A549 (cell line): ENCODE measurements around the gene ICE2. TPM values are rescaled to one million over a fixed set of nuclear protein-coding genes. Genes with fewer than 3 reads are reported as not detected.

ENCODE experiments used
- ATAC-seq, 2 experiments: fragments of 200-7000 bp in 1 of 2; fragments of >200 bp in 1 of 2; cut with Nextera tagmentation in 1 of 2; cut with Tn5 transposase in 1 of 2; 3 replicates each; pipeline versions ENCODE4 v1.8.0 to v1.9.1; 2018 to 2020; ENCODE audit warnings: mild to moderate bottlenecking in 1 of 2, moderate library complexity in 1 of 2
- CTCF ChIA-PET: fragments of 300-600 bp; sonication (Branson Sonifier 250); formaldehyde crosslinking; extraction: SDS; loops from one replicate; lab custom pipeline; 2021; ENCODE audit warnings: antibody characterized with exemption, inconsistent platforms; lab: Yijun Ruan, JAX
- POLR2A ChIA-PET: fragments of 350-600 bp; formaldehyde crosslinking; extraction: SDS; loops from one replicate; lab custom pipeline; 2021; ENCODE audit warnings: antibody characterized with exemption, inconsistent platforms; lab: Yijun Ruan, JAX
- DNase-seq, 2 experiments: peaks; one replicate each; pipeline versions ENCODE4 v3.0.0 to v3.0.0-alpha.2; 2011 to 2016; ENCODE audit warnings: low read depth in 1 of 2, low spot score in 1 of 2
- FAIRE-seq: peaks from 2 replicates; lab custom pipeline; 2011; peaks lifted over from hg19 to GRCh38; lab: Jason Lieb, UNC
- H3K27ac ChIP-seq, 2 experiments: fragments of >200 bp; sonication (Bioruptor Twin); formaldehyde crosslinking; 3 replicates each; pipeline ENCODE4 v1.5.1; 2016 to 2017
- H3K4me1 ChIP-seq: fragments of >200 bp; sonication (Bioruptor Twin); formaldehyde crosslinking; 3 replicates; pipeline ENCODE4 v1.6.1; 2016
- H3K4me2 ChIP-seq: fragments of >200 bp; sonication (Bioruptor Twin); formaldehyde crosslinking; 3 replicates; pipeline ENCODE4 v1.6.1; 2016
- H3K4me3 ChIP-seq: fragments of >200 bp; sonication (Bioruptor Twin); formaldehyde crosslinking; 3 replicates; pipeline ENCODE4 v1.5.1; 2016
- H3K9me3 ChIP-seq: fragments of >200 bp; sonication (Bioruptor Twin); formaldehyde crosslinking; 3 replicates; pipeline ENCODE4 v1.6.1; 2016
- ATOH8 ChIP-seq: fragments of 250-450 bp; sonication (Bioruptor Pico); IDR thresholded peaks from 2 replicates; pipeline ENCODE4 v1.5.0; 2020; ENCODE audit warnings: low read depth, mild to moderate bottlenecking, moderate library complexity
- BCL3 ChIP-seq: fragments of >200 bp; sonication (Bioruptor Twin); formaldehyde crosslinking; IDR thresholded peaks from 3 replicates; pipeline ENCODE4 v1.6.1; 2016
- E2F6 ChIP-seq: IDR thresholded peaks from 2 replicates; pipeline ENCODE4 v1.6.1; 2012; ENCODE audit warnings: low read depth, borderline replicate concordance
- EHMT2 ChIP-seq: fragments of 200-600 bp; sonication (generic); IDR thresholded peaks from 2 replicates; pipeline ENCODE4 v1.6.1; 2016; ENCODE audit warnings: antibody characterized with exemption, low read depth, mild to moderate bottlenecking, moderate library complexity
- ELK1 ChIP-seq: fragments of 150-350 bp; IDR thresholded peaks from 2 replicates; pipeline ENCODE4 v1.6.1; 2014; ENCODE audit warnings: low read depth, mild to moderate bottlenecking, low read length
- FOSB ChIP-seq: fragments of 250-450 bp; sonication (Bioruptor Pico); IDR thresholded peaks from 2 replicates; pipeline ENCODE4 v1.5.0; 2020; ENCODE audit warnings: mild to moderate bottlenecking, moderate library complexity
- FOSL2 ChIP-seq, 2 experiments: fragments of 450-650 bp in 1 of 2; fragments of >200 bp in 1 of 2; sonication (Bioruptor Twin) in 1 of 2; formaldehyde crosslinking; IDR thresholded peaks; 2 replicates each; pipeline versions ENCODE4 v1.5.0 to v1.6.1; 2016 to 2020; ENCODE audit warnings: mild to moderate bottlenecking in 1 of 2, moderate library complexity in 1 of 2
- FOXS1 ChIP-seq: fragments of 250-450 bp; sonication (Bioruptor Pico); IDR thresholded peaks from 2 replicates; pipeline ENCODE4 v1.5.0; 2020; ENCODE audit warnings: mild to moderate bottlenecking, moderate library complexity
- GATA3 ChIP-seq: IDR thresholded peaks from 2 replicates; pipeline ENCODE4 v1.6.1; 2012; ENCODE audit warnings: borderline replicate concordance
- HDAC2 ChIP-seq: fragments of 200-600 bp; sonication (generic); IDR thresholded peaks from 2 replicates; pipeline ENCODE4 v1.6.1; 2016
- HEYL ChIP-seq: fragments of 250-450 bp; sonication (Bioruptor Pico); IDR thresholded peaks from 2 replicates; pipeline ENCODE4 v1.8.0; 2021; ENCODE audit warnings: mild to moderate bottlenecking, moderate library complexity
- HMGXB4 ChIP-seq: fragments of 250-450 bp; sonication (Bioruptor Pico); IDR thresholded peaks from 2 replicates; pipeline ENCODE4 v1.5.0; 2021; ENCODE audit warnings: mild to moderate bottlenecking, moderate library complexity, borderline replicate concordance
- HOXB5 ChIP-seq: fragments of 250-450 bp; sonication (Bioruptor Pico); IDR thresholded peaks from 2 replicates; pipeline ENCODE4 v1.5.0; 2020; ENCODE audit warnings: mild to moderate bottlenecking, moderate library complexity
- MAFK ChIP-seq: fragments of 450-650 bp; IDR thresholded peaks from 2 replicates; pipeline ENCODE4 v1.6.1; 2014; ENCODE audit not compliant: partially characterized antibody
- MAX ChIP-seq: IDR thresholded peaks from 2 replicates; pipeline ENCODE4 v1.6.1; 2012
- MAZ ChIP-seq: fragments of 150-350 bp; IDR thresholded peaks from 2 replicates; pipeline ENCODE4 v1.6.1; 2014; ENCODE audit warnings: antibody characterized with exemption, low read depth, low read length, borderline replicate concordance
- MYC ChIP-seq: IDR thresholded peaks from 2 replicates; pipeline ENCODE4 v1.6.1; 2012; ENCODE audit warnings: mild to moderate bottlenecking, inconsistent platforms, low read length, improper control_type of control experiment, borderline replicate concordance
- PBX3 ChIP-seq: IDR thresholded peaks from 2 replicates; pipeline ENCODE4 v1.6.1; 2012
- PHF8 ChIP-seq: fragments of 200-600 bp; sonication (generic); IDR thresholded peaks from 2 replicates; pipeline ENCODE4 v1.6.1; 2016; ENCODE audit warnings: low read depth, mild to moderate bottlenecking, antibody characterized with exemption, moderate library complexity, borderline replicate concordance
- POLR2A ChIP-seq: IDR thresholded peaks from 2 replicates; pipeline ENCODE4 v1.6.1; 2012; ENCODE audit warnings: mild to moderate bottlenecking, low read length
- POLR2AphosphoS2 ChIP-seq: conservative IDR thresholded peaks from 2 replicates; pipeline ENCODE4 v1.6.1; 2012; ENCODE audit warnings: low read length, improper control_type of control experiment, inconsistent platforms
- TFCP2L1 ChIP-seq: fragments of 250-450 bp; sonication (Bioruptor Pico); IDR thresholded peaks from 2 replicates; pipeline ENCODE4 v1.5.0; 2021; ENCODE audit warnings: mild to moderate bottlenecking
- TP53 ChIP-seq: fragments of 250-450 bp; sonication (Bioruptor Pico); IDR thresholded peaks from 2 replicates; pipeline ENCODE4 v1.5.0; 2021; ENCODE audit warnings: mild to moderate bottlenecking, moderate library complexity
- ZC3H11A ChIP-seq: fragments of 450-650 bp; IDR thresholded peaks from 2 replicates; pipeline ENCODE4 v1.6.1; 2014; ENCODE audit warnings: antibody characterized with exemption, mild to moderate bottlenecking
- ZFP36 ChIP-seq: fragments of 450-650 bp; IDR thresholded peaks from 2 replicates; pipeline ENCODE4 v1.6.1; 2014; ENCODE audit warnings: borderline replicate concordance; ENCODE audit not compliant: partially characterized antibody
- ZSCAN20 ChIP-seq: fragments of 250-450 bp; sonication (Bioruptor Pico); IDR thresholded peaks from 2 replicates; pipeline ENCODE4 v1.8.0; 2022; ENCODE audit warnings: mild to moderate bottlenecking, moderate library complexity
- WGBS: methylation state at CpG from one replicate; pipeline ENCODE4 v1.1.6; 2017; ENCODE audit errors: missing lambda C conversion rate; 5-methylcytosine and 5-hydroxymethylcytosine counted together
- polyA plus RNA-seq, 4 experiments: library from polyadenylated mRNA; depleted of rRNA in 3 of 4; stranded (reverse); fragments of >200 nt; fragmentation: RNase III in 1 of 4; extraction: RNeasy Plus Mini Kit Qiagen cat#74134 plus additional on column Dnase treatment in 1 of 4; gene quantifications; 2 replicates in 3 of 4; 3 replicates in 1 of 4; pipeline ENCODE4 v1.2.3, GENCODE V29; 2011 to 2017

The ICE2 gene
- polyA plus RNA-seq, 2 of the 4 experiments (the other 2 are of a cell fraction) = 43.1 to 87.6 TPM

- POLR2A ChIA-PET = interaction anchor here (0.9 to 1.5 kb wide), 7 partner anchors 10 to 23 kb away, joined by 3 to 6 read pairs (median 4); partner anchors contain the start of gene ANXA2
- peak overlapping the region; percentile 94 for H3K4me2 ChIP-seq
Observed at GRCh38 chr15:60385620-60386552, 93.1 kb downstream of the ICE2 start.

GRCh38 chr15:60384526-60385126 lies 94.3 kb downstream of the ICE2 start:
- 65% methylated on average over 3 of the region's 3 CpGs for WGBS
- CTCF ChIA-PET = interaction anchor here (1.0 to 5.3 kb wide), 5 partner anchors 8 to 137 kb away, joined by 3 to 19 read pairs (median 11); no protein-coding TSS in a partner anchor
- Histone ChIP-seq H3K27ac (peak overlapping the region; percentile 90; a peak in 4 of 6 replicates), H3K4me2 (peak overlapping the region; percentile 94), H3K4me3 (peak overlapping the region; percentile 0; the same call in 1 of the 3 replicates), H3K9me3 (no peaks in the 10 kb centered on the region), H3K4me1 (peaks cover 100% of the 10 kb centered on the region)
- ATAC-seq = no peak
- no peak for FAIRE-seq
- POLR2A ChIA-PET = interaction anchor here (0.8 to 1.5 kb wide), 3 partner anchors 10 to 16 kb away, joined by 3 to 6 read pairs (median 5); partner anchors contain the start of gene ANXA2
- no peak for DNase-seq
- TF ChIP-seq GATA3 (no peak), POLR2A (no peak), HOXB5 (no peak), MAX (no peak), HEYL (CRISPR knock-in tag) (no peak), MAZ (no peak), PBX3 (no peak), PHF8 (no peak), ZSCAN20 (CRISPR knock-in tag) (no peak), HMGXB4 (CRISPR knock-in tag) (no peak), TP53 (CRISPR knock-in tag) (no peak), MYC (no peak), MAFK (peak; percentile 80), TFCP2L1 (no peak; the same call in 1 of the 2 replicates), HDAC2 (no peak), FOXS1 (CRISPR knock-in tag) (no peak), BCL3 (no peak), FOSB (CRISPR knock-in tag) (peak; percentile 80), ZFP36 (no peak), ZC3H11A (no peak), EHMT2 (no peak), E2F6 (no peak), ATOH8 (no peak)

More at GRCh38 chr15:60385620-60386552, 93.1 kb downstream of the ICE2 start:
- DNase-seq (peak in 1 of 2 experiments; percentile 24), FAIRE-seq (no peak), ATAC-seq (0 out of 6 replicates have a peak, but pooled peaks of 1 of the 2 experiments have one; percentile 0)
- no peaks in the 10 kb centered on the region for H3K9me3 ChIP-seq
- TF ChIP-seq TFCP2L1 (0 out of 2 replicates have a peak, but pooled peaks have one; percentile 26), FOSL2 (IDR thresholded peaks at IDR 0.05) (no peak), FOSL2 (CRISPR knock-in tag; IDR thresholded peaks at IDR 0.05) (0 out of 2 replicates have a peak, but pooled peaks have one; percentile 2), POLR2AphosphoS2 (0 out of 2 replicates have a peak, but pooled peaks have one; percentile 15), ELK1 (no peak)
- WGBS = 68% methylated on average over 7 of the region's 7 CpGs
- peak overlapping the region; percentile 7; the same call in 1 of the 3 replicates for H3K4me3 ChIP-seq
- peaks cover 100% of the 10 kb centered on the region for H3K4me1 ChIP-seq
- CTCF ChIA-PET = interaction anchor here (0.5 to 3.4 kb wide), 7 partner anchors 9 to 695 kb away, joined by 3 to 18 read pairs (median 4); no protein-coding TSS in a partner anchor
- H3K27ac ChIP-seq = peak overlapping the region; percentile 5 to 56; a peak in 5 of 6 replicates
